PC-9 (cell line): ENCODE results near the gene ILKAP.

Experiments used
- CTCF ChIP-seq: fragments of 200-600 bp; sonication (generic); conservative IDR thresholded peaks from 2 replicates; pipeline ENCODE4 v1.6.1; 2017; ENCODE audit warnings: mixed run types, antibody characterized with exemption, mild to moderate bottlenecking, moderate library complexity
- EZH2 ChIP-seq: fragments of 200-600 bp; sonication (generic); IDR thresholded peaks from 2 replicates; pipeline ENCODE4 v1.8.0; 2017; ENCODE audit warnings: antibody characterized with exemption, low read depth

- TF ChIP-seq CTCF (no peak), EZH2 (no peak)
These were observed 39.9 kb downstream of the ILKAP start for GRCh38 chr2:238163481-238164198.
